Transverse colon (tissue), 4 donors: ENCODE data around the gene TRIM3.
A peak's percentile ranks its signal among the peaks of the same experiment; 100 is the strongest.

Experiments used
- EP300 ChIP-seq: sonication (generic); formaldehyde crosslinking; IDR thresholded peaks from one replicate; pipeline ENCODE4 v1.6.1; 2017; ENCODE audit warnings: antibody characterized with exemption, low read depth
- POLR2A ChIP-seq: fragments of 450-650 bp; IDR thresholded peaks from one replicate; pipeline ENCODE4 v1.6.1; 2016; ENCODE audit warnings: antibody characterized with exemption, mild to moderate bottlenecking, moderate library complexity
- POLR2AphosphoS5 ChIP-seq, 3 donors: sonication (generic); formaldehyde crosslinking; IDR thresholded peaks; one replicate each; pipeline ENCODE4 v1.6.1; 2016; ENCODE audit warnings: antibody characterized with exemption in 3 of 3
- TF ChIP-seq, protein P1 (sequence below), 5 experiments: fragments of 200-600 bp in 3 of 5; fragments of 450-650 bp in 2 of 5; sonication (generic) in 3 of 5; IDR thresholded peaks; 1 replicate in 2 of 5; 2 replicates in 3 of 5; pipeline ENCODE4 v1.5.1; 2016 to 2017; ENCODE audit warnings: antibody characterized with exemption in 5 of 5, inconsistent platforms in 3 of 5, mild to moderate bottlenecking in 2 of 5, moderate library complexity in 1 of 5

DNA sequence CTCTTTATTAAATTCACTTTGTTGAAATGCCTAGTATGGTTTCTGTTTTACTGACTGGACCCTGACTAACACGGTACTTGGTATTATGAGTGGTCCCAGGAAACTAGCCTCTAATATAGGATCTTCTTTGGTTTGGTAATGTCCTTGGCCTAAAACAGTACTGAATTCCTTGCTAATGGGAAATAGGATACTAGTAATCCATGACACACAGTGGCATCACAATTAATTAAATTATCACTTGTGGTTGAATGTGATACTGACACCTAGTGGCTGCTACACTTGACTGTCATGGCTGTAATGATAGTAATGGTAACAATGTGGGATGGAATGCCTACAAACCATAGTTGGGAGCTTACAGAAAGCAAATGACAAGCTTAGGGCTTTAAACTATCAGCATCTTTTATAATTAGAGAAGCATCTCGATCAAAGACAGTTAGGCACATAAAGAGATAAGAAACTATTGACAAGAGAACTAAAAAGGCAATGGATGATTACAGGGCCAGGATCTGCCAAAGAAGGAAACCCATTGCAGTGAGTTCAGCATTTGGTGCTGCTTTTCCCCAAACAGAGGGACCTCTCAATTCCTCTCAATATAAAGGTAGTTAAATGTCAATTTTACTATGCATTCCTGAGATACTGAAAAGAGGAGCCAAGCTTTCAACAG lies 32.0 kb upstream of the TRIM3 start:
- TF ChIP-seq EP300 (no peak), POLR2AphosphoS5 (IDR thresholded peaks at IDR 0.05) (no peak), POLR2A (no peak)
- TF ChIP-seq, protein P1, sequence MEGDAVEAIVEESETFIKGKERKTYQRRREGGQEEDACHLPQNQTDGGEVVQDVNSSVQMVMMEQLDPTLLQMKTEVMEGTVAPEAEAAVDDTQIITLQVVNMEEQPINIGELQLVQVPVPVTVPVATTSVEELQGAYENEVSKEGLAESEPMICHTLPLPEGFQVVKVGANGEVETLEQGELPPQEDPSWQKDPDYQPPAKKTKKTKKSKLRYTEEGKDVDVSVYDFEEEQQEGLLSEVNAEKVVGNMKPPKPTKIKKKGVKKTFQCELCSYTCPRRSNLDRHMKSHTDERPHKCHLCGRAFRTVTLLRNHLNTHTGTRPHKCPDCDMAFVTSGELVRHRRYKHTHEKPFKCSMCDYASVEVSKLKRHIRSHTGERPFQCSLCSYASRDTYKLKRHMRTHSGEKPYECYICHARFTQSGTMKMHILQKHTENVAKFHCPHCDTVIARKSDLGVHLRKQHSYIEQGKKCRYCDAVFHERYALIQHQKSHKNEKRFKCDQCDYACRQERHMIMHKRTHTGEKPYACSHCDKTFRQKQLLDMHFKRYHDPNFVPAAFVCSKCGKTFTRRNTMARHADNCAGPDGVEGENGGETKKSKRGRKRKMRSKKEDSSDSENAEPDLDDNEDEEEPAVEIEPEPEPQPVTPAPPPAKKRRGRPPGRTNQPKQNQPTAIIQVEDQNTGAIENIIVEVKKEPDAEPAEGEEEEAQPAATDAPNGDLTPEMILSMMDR (IDR thresholded peaks at IDR 0.05): peak; percentile 64 to 80 (median 73)
